Stimulated activated naive CD8-positive, alpha-beta T cell treated with anti-CD3 and anti-CD28 coated beads, Interleukin-15, Interleukin-2, amounts not matched to agents 100 ng/mL and 50 ng/mL, for 24 hours (primary cell): ENCODE data around the gene ADRM1.

Source experiments
- H3K27ac Mint-ChIP-seq: one replicate; pipeline ENCODE4 v1.8.0; 2021; ENCODE audit warnings: mild to moderate bottlenecking, mixed read lengths
- H3K27me3 Mint-ChIP-seq: one replicate; pipeline ENCODE4 v1.8.0; 2021; ENCODE audit warnings: mixed read lengths
- H3K36me3 Mint-ChIP-seq: one replicate; pipeline ENCODE4 v1.8.0; 2021; ENCODE audit warnings: low read depth, mixed read lengths
- H3K4me1 Mint-ChIP-seq: one replicate; pipeline ENCODE4 v1.8.0; 2021; ENCODE audit warnings: low read depth, mixed read lengths
- H3K4me3 Mint-ChIP-seq: one replicate; pipeline ENCODE4 v1.8.0; 2021; ENCODE audit warnings: mild to moderate bottlenecking, mixed read lengths
- H3K9me3 Mint-ChIP-seq: one replicate; pipeline ENCODE4 v1.8.0; 2021; ENCODE audit warnings: mixed read lengths

ADRM1 gene

DNA sequence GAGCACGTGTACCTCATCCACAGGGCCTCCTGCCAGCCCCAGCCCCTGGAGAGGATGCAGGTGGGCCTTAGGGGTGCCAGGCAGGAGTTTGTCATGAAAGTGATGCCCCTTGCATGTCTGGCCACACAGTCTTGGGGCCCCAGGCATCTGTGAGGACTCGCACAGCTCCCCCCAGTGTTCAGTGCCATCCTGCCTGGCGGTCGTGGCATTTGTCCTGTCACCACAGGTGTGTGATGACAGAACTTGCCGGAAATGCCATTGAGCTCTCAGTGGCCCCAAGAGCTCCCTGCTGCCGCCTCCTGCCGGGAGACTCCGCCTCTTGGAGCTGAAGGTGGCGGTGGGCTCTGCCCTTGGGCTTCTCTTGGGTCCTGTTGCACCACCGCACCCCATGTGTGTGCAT is 30.6 kb upstream of the ADRM1 start:
- Mint-ChIP-seq H3K4me3 (no peak overlapping the region), H3K27me3 (no peaks in the 10 kb centered on the region), H3K27ac (no peak overlapping the region), H3K9me3 (no peaks in the 10 kb centered on the region), H3K4me1 (no peaks in the 10 kb centered on the region), H3K36me3 (peaks cover 16% of the 10 kb centered on the region)

DNA sequence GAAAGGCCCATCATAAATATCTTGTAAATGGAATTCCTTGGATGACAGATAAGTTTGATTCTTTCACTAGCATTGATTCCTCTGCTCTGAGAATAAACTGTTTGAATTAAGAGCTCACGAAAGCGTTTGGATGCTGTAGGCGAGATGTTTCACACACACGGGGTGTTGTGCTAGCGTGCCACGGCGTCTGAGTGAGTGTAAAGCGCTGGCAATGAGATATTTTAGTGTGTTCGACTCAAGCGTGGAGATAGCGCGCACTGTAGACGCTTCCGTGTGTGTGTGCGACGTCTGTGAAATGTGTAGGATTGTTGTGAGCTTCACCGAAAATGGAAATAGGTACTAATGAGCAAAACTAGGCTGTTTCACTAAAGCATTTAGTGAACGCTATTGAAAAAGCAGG is 29.4 kb upstream of the ADRM1 start:
- Mint-ChIP-seq H3K27me3 (no peaks in the 10 kb centered on the region), H3K4me3 (no peak overlapping the region), H3K9me3 (no peaks in the 10 kb centered on the region), H3K27ac (no peak overlapping the region), H3K36me3 (peaks cover 16% of the 10 kb centered on the region), H3K4me1 (no peaks in the 10 kb centered on the region)

DNA sequence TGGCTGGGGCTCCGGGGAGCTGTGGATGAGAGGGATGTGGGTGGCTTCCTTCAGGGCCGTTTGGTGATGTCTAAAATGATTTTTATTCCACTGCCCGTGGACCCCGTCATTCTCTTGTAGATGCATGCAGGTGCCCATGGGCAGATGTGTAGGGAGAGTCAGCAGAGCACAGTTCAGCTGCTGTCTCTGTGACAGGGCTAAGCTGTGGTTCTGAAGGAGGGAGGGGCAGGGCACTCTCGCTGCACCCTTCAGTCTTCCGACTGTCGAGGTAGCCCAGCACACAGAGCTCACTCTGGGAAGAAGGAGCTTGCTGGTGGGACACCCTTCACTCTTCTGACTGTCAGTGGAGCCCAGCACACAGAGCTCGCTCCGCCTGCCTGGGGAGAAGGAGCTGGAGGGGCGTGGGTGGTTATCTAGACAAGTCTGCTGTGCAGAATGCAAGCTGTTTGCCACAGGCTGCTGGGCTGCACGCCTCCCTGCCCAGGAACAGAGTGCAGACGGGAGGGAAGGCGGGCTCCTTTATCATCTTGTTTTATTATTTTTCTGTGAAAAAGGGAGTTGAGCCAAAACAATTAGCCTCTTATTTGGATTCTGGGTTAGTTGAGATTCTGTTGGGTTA is 28.4 kb upstream of the ADRM1 start:
- Mint-ChIP-seq H3K36me3 (peaks cover 26% of the 10 kb centered on the region), H3K27me3 (no peaks in the 10 kb centered on the region), H3K27ac (peak overlapping the region; percentile 56), H3K4me1 (no peaks in the 10 kb centered on the region), H3K9me3 (no peaks in the 10 kb centered on the region), H3K4me3 (no peak overlapping the region)

DNA sequence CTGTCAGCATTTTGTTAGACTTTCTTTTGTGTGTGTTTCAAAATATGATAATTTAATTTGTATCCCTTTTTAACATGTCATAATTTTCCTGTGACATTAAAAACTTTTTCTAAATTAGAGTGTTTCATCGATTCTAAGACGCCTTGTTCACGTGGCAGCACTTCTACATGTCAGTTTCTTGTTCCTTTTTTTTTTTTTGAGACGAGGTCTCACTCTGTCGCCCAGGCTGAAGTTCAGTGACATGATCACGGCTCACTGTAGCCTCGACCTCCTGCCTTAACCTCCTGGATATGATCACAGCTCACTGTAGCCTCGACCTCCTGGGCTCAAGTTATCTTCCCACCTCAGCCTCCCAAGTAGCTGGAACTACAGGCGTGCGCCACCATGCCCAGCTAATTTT is 27.6 kb upstream of the ADRM1 start:
- H3K27ac Mint-ChIP-seq, result no peak overlapping the region
- no peaks in the 10 kb centered on the region for H3K27me3 Mint-ChIP-seq
- H3K4me3 Mint-ChIP-seq, result no peak overlapping the region
- no peaks in the 10 kb centered on the region for H3K9me3 Mint-ChIP-seq
- H3K36me3 Mint-ChIP-seq, result peaks cover 27% of the 10 kb centered on the region
- no peaks in the 10 kb centered on the region for H3K4me1 Mint-ChIP-seq

DNA sequence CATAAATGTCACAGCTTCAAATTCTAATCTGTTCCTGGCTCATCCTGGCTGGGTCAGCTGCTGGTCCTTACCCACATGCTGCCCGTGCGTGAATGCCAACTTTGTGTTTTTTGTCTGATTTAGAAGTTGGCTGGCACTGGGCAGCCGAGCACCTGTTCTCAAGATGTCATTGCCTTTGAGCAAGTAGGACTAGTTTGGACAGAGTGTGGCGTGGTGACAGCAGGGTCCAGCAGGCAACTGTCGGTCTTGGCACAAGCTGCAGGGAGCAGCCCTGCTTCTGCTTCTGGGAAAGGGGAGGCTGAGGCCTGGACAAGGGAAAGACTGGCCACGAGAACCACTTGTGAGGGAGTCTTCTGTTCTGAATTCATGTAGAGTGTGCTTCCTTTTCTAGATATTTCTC is 26.4 kb upstream of the ADRM1 start:
- H3K4me3 Mint-ChIP-seq, result no peak overlapping the region
- H3K9me3 Mint-ChIP-seq, result no peaks in the 10 kb centered on the region
- no peak overlapping the region for H3K27ac Mint-ChIP-seq
- H3K4me1 Mint-ChIP-seq, result no peaks in the 10 kb centered on the region
- H3K36me3 Mint-ChIP-seq, result peaks cover 34% of the 10 kb centered on the region
- H3K27me3 Mint-ChIP-seq, result no peaks in the 10 kb centered on the region

DNA sequence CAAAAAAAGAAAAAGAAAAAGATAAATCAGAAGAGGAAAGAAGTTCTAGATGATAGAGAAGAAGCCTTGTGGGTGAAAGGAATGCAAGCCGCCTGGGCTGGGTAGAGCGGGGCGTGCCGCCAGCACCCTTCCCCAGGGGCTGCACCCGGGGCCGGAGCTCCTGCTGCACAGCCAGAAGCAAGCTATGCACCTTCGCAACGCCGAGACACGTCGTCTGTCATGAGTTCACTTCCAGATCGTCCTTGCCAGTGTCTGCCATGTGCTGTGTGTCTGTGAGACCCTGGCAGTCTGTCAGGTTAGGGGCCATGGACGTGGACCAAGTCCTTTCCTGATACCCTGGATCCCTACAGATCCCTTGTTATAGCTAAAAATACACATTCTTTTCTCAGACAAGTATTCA is 25.5 kb upstream of the ADRM1 start:
- H3K36me3 Mint-ChIP-seq, result peaks cover 40% of the 10 kb centered on the region
- no peak overlapping the region for H3K4me3 Mint-ChIP-seq

DNA sequence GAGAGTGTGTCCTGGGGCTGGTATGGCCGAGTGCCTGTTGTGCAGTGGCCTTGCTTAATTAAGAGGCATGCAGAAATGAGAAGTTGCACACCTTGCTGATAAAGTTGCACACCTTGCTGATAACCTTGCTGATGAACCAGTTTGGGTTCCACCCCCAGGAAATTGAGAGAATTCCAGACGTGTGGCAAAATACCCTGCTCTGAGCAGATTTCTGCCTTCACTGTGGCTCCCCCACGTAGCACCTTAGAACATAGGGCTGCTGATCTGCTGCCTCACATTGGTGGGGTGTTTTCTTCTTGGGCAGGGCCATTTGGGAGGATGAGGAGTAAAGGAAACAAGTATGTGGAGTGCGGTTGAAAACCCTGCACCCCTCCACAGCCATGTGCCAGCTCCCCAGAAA is 22.5 kb upstream of the ADRM1 start:
- Mint-ChIP-seq H3K4me1 (no peaks in the 10 kb centered on the region), H3K4me3 (no peak overlapping the region), H3K27me3 (no peaks in the 10 kb centered on the region), H3K36me3 (peaks cover 29% of the 10 kb centered on the region), H3K9me3 (no peaks in the 10 kb centered on the region), H3K27ac (no peak overlapping the region)

More for the DNA sequence above, 25.5 kb upstream of the ADRM1 start:
- Mint-ChIP-seq H3K27me3 (no peaks in the 10 kb centered on the region), H3K4me1 (no peaks in the 10 kb centered on the region), H3K27ac (no peak overlapping the region), H3K9me3 (no peaks in the 10 kb centered on the region)

DNA sequence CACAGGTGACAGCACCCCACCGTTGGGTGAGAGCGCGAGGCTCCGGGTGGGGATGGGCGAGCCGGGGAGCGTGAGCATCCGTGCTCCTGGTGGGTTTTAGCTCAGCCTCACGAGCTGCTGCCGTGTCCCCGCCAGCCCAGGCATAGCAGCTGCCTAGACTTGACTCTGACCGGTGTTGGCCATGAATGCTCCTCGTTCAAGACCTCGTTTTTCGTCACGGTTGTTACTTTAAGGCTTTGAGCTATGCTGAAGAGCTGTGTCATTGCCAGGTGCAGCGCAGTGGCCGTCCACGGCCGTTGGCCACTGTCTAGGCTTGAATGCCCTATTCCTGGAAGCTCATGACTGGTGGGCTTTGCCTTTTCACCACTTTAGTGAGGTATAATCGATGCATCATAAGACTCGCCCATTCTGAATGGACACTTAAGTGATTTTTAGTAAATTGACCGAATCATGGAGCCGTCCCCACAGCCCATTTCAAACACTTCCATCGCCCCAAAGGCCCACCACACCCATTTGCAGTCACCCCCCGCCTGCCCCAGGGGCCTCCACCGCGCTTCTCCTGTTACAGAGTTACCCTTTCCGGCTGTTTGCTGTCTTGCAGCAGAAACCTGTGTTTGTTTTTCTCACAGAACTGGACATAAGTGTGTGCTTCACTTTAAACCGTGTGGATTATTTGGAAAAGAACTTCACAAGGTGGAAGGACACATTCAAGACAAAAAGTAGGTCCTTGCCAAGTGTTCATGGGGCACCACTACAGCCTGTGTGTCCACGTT is 21.4 kb upstream of the ADRM1 start:
- H3K27me3 Mint-ChIP-seq, result no peaks in the 10 kb centered on the region
- H3K9me3 Mint-ChIP-seq, result no peaks in the 10 kb centered on the region
- H3K4me3 Mint-ChIP-seq, result no peak overlapping the region
- no peak overlapping the region for H3K27ac Mint-ChIP-seq
- H3K36me3 Mint-ChIP-seq, result peaks cover 25% of the 10 kb centered on the region
- H3K4me1 Mint-ChIP-seq, result no peaks in the 10 kb centered on the region

DNA sequence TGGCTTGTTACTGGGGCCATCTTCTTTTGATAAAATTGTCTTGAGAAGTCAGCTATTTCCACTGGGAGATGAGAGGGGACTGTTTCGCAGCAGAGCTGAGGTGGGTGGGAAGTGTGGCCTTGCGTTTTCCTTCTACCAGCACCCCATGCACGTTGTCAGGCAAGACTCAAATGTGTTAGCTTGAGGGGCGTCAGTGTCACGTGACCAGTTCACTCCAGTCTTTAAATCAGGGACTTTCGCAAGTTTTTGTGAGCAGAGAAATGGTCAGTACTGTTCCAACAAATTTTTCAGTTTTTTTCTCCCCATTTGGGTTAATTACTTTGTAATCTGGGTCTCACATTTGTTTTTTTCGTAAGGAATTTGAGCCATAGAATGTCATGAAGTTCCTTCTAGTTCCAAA is 20.7 kb upstream of the ADRM1 start:
- H3K9me3 Mint-ChIP-seq, result no peaks in the 10 kb centered on the region
- no peak overlapping the region for H3K27ac Mint-ChIP-seq
- peaks cover 24% of the 10 kb centered on the region for H3K36me3 Mint-ChIP-seq
- H3K27me3 Mint-ChIP-seq, result no peaks in the 10 kb centered on the region
- no peaks in the 10 kb centered on the region for H3K4me1 Mint-ChIP-seq
- no peak overlapping the region for H3K4me3 Mint-ChIP-seq

DNA sequence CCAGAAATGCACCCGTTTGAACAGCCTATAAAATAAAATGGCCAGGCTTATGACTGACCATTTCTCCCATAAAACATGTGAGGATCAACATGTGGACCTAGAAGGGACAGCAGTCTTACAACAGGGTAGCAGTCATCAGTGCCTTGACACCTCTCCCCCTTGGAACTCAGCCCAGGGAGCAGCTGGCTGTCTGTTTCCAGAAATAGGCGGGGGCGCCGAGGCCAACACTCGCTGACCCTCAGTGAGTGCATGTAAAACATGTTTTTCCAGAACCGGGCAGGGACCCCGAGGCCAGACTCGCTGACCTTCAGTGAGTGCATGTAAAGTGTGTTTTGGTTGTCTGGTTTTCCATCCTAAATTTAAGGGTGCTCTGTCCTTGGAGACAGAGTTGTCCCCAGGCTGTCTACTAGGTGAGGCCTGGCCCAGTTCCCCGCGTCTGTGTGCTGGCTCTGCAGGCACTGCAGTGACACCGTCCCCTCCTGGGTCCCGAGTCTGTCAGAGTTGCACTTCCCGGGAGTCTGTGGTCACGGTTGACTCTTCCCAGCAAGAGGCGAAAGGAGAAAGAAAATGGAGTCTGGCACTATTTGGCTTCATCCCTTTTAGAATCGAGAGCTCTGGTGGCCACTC is 19.8 kb upstream of the ADRM1 start:
- peaks cover 24% of the 10 kb centered on the region for H3K36me3 Mint-ChIP-seq
- H3K27me3 Mint-ChIP-seq, result no peaks in the 10 kb centered on the region
- no peaks in the 10 kb centered on the region for H3K9me3 Mint-ChIP-seq
- H3K4me1 Mint-ChIP-seq, result no peaks in the 10 kb centered on the region
- no peak overlapping the region for H3K4me3 Mint-ChIP-seq
- H3K27ac Mint-ChIP-seq, result no peak overlapping the region

DNA sequence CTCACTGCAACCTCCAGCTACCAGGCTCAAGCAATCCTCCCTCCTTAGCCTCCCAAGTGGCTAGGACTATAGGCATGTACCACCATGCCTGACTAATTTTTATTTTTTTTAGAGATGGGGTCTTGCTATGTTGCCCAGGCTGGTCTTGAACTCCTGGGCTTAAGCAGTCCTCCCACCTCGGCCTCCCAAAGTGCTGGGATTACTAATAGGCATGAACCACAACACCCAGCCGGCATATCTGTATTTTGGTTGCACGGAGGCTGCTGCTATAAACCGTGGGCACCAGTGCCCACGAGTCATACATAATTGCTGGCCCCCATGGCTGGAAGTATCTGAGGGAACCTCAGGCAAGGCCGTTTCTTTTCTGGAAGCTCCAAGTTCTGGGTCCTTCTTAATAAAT is 18.3 kb upstream of the ADRM1 start:
- no peaks in the 10 kb centered on the region for H3K4me1 Mint-ChIP-seq
- H3K4me3 Mint-ChIP-seq, result no peak overlapping the region
- no peaks in the 10 kb centered on the region for H3K27me3 Mint-ChIP-seq
- H3K9me3 Mint-ChIP-seq, result no peaks in the 10 kb centered on the region
- no peak overlapping the region for H3K27ac Mint-ChIP-seq
- peaks cover 21% of the 10 kb centered on the region for H3K36me3 Mint-ChIP-seq

DNA sequence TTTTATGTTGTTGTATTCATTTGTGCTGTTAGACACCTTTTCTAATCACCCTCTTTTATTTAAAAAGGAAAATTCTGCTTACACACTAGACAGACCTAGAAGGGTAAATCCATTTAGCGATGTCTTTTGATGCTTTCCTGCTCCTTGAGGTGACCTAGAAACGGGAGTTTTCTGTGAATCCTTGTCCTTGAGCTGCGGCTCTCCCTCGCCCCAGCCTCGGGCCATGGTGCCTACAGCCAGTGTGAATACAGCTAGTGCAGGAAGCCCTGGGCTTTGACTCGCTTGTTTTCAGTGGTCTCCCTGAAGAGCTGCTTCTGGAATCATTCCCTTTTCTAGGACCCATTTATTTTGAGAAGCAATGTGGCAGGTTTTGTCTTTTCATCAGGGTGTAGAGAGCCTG is 17.6 kb upstream of the ADRM1 start:
- no peaks in the 10 kb centered on the region for H3K27me3 Mint-ChIP-seq
- H3K27ac Mint-ChIP-seq, result no peak overlapping the region
- no peak overlapping the region for H3K4me3 Mint-ChIP-seq
- H3K4me1 Mint-ChIP-seq, result no peaks in the 10 kb centered on the region
- peaks cover 20% of the 10 kb centered on the region for H3K36me3 Mint-ChIP-seq
- H3K9me3 Mint-ChIP-seq, result no peaks in the 10 kb centered on the region

DNA sequence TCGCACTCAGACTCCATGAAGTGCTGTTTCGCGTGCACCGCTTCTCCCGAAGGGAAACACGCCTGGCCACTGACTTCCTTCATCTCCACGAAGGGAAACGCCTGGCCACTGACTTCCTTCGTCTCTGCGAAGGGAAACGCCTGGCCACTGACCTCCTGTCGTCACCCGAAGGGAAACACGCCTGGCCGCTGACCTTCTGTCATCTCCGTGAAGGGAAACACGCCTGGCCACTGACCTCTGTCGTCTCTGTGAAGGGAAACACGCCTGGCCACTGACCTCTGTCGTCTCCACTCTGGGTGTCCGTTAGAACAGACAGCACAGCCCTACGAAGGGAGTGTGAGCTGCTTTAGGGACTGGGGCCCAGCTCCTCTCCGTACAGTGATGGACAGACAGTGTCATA is 17.1 kb upstream of the ADRM1 start:
- H3K27ac Mint-ChIP-seq, result no peak overlapping the region

DNA sequence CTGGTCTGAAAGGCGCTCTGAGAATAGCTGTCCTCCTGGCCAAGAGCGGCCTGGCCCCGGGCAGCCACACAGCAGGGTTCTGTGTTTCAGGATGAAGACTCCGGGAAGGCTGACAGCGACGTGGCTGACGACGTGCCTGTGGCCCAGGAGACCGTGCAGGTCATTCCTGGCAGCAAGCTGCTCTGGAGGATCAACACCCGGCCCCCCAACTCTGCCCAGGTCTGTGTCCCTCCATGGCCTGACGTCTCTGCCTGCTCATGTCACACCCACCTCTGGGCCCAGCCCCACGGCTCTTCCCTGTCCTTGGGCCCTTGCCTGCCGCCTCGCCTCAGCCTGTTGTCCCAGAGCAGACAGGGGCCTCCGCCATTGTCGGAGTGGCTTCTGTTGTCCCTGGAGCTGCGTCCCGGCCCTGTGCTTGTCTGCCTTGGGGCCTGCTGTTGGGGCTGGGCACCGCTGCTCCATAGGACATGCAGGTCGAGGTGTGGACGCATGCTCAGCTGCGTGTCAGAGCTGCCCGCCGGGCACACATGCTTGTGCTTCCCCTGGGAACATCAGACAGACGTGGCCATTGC is 16.2 kb upstream of the ADRM1 start:
- Mint-ChIP-seq H3K9me3 (no peaks in the 10 kb centered on the region), H3K27ac (no peak overlapping the region), H3K27me3 (no peaks in the 10 kb centered on the region), H3K4me1 (no peaks in the 10 kb centered on the region), H3K4me3 (no peak overlapping the region), H3K36me3 (peaks cover 11% of the 10 kb centered on the region)

More for the DNA sequence above, 17.1 kb upstream of the ADRM1 start:
- Mint-ChIP-seq H3K9me3 (no peaks in the 10 kb centered on the region), H3K36me3 (peaks cover 16% of the 10 kb centered on the region), H3K4me1 (no peaks in the 10 kb centered on the region), H3K27me3 (no peaks in the 10 kb centered on the region), H3K4me3 (no peak overlapping the region)

DNA sequence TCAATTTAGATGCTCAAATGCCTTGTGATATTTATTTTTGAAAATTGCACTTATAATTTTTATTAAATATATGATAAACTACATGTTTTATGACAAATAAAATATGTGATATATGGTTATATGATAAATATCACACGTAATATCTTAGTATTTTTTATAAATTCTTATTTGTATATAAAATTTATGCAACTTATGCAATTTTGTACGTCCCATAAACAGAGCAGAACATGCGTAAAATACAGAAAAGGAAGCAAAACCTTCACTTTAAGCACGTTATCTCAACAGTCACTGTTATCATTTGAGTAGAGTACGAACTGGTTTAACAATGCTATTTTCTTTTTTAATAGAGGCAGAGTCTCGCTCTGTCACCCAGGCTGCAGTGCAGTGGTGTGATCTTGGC is 15.7 kb upstream of the ADRM1 start:
- H3K9me3 Mint-ChIP-seq, result no peaks in the 10 kb centered on the region
- H3K4me3 Mint-ChIP-seq, result no peak overlapping the region
- peaks cover 8% of the 10 kb centered on the region for H3K36me3 Mint-ChIP-seq
- H3K4me1 Mint-ChIP-seq, result peaks cover 1% of the 10 kb centered on the region
- H3K27ac Mint-ChIP-seq, result no peak overlapping the region
- no peaks in the 10 kb centered on the region for H3K27me3 Mint-ChIP-seq
